ENCODE results near the gene TNS3.
"Not testable (repeated sequence)": the region's sequence is repeated elsewhere in the genome, so short reads cannot be mapped to it uniquely, and the experiment has no call there.

The TNS3 gene

DNA sequence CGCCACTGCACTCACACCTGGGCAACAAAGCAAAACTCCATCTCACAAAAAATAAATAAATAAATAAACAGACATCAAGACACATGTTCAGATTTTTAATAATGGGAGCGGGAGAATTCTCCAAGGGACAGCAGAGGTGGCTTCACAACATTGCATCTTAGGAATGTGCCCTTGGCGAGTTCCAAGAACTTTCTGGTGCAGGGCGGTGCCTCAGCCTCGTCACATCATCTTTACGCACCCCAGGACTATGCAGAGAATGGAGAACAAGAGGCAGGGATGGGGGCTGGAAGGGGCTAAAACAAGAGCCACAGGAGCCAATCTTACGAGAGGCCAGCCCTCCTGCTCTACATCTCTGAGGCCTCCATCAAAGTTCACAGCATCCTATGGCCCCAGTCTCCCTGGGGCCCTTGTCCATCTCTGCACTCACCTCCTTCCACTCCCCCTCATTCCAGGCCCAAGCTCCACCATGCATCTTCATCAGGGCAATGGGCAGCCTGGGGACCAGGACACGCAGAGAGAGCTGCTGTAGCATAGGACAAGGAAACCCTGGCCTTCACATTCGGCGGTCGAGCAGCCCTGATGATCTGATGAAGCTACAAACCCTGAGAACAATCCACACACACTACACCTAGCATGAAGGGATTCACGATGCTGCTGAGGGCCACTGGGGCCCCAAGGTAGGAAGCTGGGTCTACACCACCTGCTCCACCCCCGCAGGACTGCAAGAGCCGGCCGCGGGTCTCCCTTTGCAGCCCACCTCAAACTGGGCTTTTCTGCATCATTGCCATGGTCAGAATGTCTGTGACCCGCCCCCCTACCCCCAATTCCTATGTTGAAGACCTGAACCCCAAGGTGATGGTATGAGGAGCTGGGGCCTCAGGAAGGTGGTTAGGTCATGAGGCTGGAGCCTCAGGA, 22.3 kb downstream of the TNS3 start:
- DNase-seq, result no peak

DNA sequence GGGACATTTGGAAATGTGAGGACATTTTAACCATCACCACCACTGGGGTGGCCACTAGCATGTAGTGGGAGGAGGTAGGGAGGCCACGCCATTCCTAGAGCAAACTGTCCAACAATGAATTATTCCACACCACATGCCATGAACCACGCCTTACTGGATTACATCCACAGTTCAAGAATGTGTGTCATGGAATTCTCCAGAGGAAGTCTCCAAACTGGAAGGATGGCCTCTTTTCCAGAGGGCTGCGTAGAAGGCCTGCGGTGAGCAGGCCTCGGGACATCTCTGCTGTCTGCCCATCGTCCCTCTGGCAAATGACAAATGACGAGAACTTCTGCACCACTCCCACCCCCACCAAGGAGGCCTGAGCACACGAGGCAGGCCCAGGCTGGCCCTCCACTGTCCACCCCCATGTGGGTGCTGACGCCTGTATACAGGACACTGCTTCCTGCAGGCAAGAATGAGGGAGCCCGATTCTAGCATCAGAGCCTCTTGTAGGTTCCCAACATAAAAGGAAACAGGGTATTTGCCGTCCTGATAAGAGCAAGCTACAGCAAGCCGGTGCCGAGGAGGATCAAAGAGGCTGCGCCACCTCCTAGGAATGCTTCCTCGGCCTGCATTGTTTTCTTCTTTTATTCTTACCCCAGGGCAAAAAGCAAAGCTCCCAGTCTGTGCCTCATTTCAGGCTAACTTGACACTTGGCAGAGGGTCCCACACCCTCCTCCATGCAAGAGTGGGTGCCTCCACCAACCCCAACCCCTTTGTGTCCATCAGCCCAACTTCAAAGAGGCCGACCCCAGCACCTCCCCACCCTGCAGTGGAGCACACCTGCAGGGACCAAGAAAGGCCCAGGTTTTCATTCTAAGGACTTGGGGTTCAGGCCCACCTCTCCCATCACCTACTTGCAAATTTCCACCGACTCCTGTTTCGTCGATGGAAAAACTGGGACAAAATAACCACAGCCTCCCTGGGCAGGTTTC, 23.9 kb downstream of the TNS3 start:
- no peak for DNase-seq

DNA sequence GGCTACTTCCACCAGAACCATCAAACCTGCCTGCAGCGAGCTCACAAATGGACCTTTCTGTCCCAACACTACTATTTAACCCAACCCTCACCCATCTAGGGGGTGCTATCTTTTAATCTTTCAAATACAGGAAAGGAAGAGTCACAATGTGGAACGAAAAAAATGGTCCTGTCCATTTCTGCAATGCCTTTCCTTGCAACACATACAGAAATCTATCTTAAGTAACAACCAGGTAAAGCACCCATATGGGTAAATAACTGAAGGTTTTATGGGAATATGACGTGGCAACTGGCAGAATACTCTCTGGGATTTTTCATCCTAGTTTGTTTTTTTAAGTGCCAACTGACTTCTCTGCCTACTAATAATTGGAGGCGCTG, 24.6 kb downstream of the TNS3 start:
- no peak for DNase-seq

GRCh38 chr7:47556511-47557180, 25.3 kb downstream of the TNS3 start:
- DNase-seq, result no peak

GRCh38 chr7:47553309-47553708, 28.6 kb downstream of the TNS3 start:
- no peak for DNase-seq

DNA sequence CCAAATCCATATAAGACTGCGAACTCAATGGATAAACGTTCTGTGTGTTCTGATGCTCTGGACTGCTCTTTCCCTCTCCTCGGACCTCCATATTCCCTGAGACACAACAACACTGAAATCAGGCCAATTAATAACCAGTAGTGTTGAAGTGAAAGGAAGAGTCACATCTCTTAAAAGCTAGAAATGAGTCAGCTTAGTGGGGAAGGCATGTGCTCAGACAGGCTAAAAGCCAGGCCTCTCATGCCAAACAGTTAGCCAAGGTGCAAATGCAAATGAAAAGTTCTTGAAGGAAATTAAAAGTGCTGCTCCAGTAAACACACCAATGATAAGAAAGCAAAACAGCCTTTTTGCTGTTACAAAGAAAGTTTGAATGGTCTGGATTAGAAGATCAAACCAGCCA, 29.3 kb downstream of the TNS3 start:
- no peak for DNase-seq

GRCh38 chr7:47551668-47552440, 30.1 kb downstream of the TNS3 start:
- DNase-seq, result no peak

DNA sequence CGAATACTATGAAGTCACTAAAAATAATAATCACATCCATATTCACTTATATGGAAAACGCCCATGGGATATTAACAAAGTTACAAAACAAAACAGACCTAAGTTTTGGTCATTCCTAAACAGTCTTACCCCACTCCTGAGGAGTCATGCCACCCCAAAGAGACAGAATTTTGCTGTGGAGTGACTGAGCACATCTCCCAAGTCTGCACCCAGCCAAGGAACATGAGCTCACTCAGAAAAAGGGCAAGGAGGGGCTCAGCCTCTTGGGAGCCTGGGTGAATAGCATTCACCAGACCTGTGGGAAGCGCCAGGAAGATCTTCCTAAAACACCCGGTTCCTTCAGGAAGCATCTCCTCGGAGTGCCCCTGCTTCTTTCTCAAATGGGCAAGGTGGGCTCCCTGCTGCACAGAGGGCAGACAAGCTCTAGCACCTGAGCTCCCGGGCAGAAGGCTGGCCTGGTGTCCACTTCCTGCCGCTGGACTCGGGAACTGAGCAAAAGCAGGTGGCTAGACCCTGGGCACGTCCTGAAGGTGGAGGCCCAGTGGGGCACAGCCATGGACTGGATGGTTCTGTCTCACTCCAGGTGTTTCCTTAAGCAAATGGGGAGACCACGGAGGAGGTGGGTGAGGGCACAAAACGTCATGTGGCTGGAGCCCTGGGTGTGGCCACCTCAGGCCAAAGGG, 31.0 kb downstream of the TNS3 start:
- DNase-seq, result no peak

DNA sequence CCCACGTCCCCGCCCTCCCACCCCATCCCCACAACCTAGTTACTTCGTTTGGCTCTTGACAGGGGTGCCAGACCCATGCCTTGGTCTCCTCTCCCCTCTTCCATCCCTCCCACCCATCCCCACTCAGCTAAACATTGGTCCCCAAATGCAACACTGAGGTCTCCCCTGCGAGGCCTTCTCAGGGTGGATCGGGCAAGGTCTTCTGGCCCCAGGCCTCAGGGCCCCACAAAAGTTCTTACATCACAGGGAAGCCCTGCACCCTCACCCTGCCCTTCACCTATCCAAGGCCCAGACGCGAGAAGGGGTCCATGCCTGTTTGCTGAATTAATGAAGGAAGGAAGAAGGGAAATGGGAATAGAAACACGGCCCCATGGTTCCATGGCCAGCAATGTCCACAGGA, 32.0 kb downstream of the TNS3 start:
- no peak for DNase-seq

DNA sequence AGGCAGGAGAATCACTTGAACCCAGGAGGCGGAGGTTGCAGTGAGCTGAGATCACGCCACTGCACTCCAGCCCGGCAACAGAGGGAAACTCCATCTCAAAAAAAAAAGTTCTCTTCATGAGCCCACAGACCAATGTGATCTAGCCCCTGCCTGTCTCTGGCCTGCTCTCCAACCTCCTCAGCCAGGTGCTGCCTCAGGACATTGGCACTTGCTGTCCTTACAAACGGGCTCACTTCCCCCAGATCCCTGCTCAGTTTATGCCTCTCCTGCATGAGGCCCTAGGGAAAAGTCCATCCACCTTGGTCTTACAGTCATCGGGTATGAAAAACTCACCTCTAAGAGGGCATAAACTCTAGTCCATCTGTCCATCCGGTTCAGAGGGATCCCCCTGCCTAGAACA, 32.5 kb downstream of the TNS3 start:
- no peak for DNase-seq

DNA sequence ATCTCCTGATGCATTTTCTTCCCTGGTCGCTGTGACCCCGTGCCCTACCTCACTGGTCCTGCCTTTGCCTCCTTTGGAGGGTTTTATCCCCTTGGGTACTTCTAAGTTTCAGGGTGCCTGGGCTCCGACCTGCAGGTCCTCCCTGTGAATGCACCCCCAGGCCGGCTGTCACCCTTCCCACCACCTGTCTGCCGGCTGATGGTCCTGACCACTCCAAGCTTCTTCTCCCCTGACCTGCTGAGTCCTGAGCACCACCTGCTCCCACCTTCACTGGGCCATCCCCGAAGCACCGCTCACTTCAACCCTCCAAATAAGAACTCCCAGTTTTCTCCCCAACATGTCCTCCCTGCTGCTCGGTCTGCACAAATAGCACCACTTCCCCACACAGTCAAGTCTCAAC, 33.4 kb downstream of the TNS3 start:
- no peak for DNase-seq

DNA sequence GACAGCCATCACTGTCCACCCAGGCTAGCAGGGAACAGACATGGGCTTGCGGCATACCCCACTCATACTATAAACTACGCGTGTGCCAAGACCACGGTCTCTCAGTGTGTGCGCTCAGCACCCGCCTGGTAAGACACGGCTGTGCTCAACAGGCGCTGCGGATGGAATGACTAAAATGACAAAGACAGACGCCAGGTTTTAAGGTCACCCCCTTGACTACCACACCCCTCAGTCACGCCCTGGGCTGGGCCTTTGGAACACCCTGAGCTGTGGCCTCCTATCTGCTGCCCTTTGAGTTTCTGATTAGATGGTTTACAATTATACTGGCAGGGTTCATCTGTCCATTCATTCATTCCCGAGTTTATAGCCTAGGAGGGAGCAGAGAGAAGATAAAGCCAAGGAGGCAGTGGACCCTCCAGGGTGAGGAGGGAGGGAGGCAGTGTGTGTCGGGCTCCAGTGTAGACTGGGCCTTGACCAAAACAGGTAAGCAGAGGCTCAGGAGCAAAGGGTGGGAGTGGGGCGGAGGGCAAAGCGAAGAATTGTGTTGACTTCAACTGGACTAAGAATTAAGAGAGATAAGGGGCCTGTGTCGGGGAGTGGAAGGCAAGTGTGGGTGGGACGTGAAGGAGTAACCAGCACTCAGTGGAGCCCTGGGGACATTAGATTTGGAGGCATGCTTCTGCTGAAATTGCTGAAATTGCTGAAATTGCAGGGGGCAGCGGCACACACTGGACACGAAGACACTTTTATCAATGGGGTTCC, 35.0 kb downstream of the TNS3 start:
- no peak for DNase-seq

DNA sequence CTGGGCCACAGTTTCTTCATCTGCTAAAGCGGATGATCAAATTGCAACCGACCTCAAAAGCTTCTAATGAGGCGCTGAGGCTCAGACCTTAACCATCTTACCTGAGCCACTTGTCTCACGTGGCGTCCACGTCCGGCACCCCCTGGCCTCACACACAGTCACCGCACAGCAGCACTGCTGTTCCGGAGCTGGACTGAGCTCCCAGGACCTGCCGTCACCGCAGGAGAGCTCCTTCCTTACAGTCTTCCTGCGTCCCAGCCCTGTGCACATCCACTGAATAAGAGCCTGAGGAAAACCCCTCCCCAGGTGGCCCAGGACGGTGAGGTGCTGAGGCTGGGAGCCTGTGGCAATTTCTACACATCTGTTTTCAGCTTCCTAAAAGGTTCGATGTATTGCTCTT, 35.7 kb downstream of the TNS3 start:
- DNase-seq, result no peak

DNA sequence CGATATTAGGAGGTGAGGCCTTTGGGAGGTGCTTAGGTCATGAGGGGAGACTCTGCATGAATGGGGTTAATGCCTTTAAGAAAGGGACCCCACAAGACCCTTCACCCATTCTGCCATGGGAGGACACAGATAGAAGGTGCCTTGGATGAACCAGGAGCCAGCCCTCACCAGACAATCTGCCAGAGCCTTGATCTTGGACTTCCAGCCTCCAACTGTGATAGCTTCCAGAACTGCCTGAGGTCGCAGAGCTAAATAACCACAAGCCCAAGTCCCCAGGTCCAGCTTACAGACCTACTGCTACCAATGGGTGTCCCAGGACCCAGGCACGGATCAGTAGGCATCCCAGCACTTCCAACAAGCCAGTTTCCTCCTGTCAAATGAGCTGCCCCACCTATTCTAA, 37.5 kb downstream of the TNS3 start:
- no peak for DNase-seq

DNA sequence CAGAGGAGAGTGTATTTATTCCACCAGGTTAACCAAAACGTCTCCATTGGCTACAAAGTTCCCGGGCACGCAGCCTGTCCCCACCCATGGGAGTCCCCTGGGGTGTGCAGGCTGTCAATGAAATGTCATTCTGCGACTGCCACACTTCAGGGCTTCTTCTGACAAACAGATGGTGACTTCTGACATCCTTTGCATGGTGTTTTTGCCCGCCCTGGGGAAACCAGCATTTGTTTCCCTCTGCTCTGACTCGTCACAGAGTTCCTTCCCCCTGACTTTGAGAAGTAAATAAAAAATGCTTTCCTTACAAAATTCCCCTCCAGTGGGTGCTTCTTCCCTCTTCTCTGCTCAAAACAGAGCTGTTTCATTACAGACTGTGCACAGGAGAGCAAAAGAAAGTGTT, 38.2 kb downstream of the TNS3 start:
- no peak for DNase-seq

DNA sequence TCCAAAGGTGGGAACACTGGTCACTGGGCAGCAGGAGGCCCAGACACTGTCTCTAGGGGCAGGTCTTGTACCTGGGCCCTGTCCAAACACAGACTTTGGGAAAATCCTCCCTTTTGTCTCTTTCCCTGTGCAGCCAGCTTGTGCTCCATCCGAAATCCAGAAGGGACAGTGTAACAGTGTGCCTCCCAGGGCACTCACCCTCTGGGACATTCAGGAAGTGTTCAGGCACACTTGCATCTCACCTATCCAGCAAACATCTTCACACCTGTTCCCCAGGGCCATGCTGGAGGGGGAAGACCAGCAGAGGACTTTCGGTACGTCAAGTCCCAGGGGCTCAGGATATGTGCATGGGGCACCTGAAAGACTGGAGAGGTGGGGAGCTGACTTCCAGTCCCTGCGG, 38.9 kb downstream of the TNS3 start:
- no peak for DNase-seq

DNA sequence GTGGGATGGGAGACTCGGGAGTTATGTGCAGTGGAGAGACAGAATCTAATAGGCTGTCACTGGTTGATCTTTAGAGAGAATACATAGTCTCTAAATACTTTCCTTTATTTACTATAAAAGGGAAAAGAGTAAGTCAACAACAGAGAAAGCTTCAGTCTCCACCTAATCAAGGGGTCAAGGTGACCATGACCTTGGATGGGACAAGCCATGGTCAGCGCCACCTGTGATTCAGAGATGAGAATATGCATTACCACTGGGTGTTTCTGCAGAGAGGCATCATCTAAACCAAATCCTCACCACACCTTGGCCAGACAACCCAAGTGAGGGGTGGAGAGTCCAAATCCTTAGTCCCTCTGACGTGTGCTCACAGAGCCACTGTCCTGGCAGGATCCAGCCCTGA, 39.9 kb downstream of the TNS3 start:
- no peak for DNase-seq

DNA sequence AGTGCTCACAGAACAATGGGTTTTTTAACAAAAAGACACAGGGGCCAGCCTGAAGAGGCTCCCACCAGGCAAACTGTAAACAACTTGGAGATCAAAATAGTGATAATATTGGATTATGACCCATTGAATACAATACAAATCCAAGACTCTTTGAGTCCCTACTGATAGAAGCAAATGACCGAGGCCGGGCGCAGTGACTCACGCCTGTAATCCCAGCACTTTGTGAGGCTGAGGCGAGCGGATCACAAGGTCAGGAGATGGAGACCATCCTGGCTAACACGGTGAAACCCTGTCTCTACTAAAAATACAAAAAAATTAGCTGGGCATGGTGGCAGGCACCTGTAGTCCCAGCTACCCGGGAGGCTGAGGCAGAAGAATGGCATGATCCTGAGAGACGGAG, 40.4 kb downstream of the TNS3 start:
- DNase-seq, result not testable (repeated sequence)

GRCh38 chr7:47540387-47541350, 41.2 kb downstream of the TNS3 start:
- DNase-seq, result no peak

DNA sequence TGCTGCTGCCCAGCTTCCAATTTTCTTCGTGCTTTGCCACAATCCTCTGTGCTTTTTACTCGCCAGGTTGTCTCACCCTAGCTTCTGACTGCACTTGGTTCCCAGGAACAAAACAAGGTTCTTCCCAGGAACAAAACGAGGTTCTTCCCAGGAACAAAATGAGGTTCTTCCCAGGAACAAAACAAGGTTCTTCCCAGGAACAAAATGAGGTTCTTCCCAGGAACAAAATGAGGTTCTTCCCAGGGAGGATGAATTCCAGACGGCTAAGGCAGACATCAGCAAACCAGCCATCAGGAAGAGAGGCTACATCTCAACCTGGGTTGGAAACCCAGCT, 41.9 kb downstream of the TNS3 start:
- no peak for DNase-seq

Measured in activated CD8-positive, alpha-beta memory T cell treated with anti-CD3 and anti-CD28 coated beads, Interleukin-2, amount 50 U/mL, for 48 hours (primary cell).